GM18511 (cell line): ENCODE measurements around the gene PNLIPRP1.

Experiments
- ATAC-seq: cut with Tn5 transposase; IDR thresholded peaks from one replicate; pipeline ENCODE4 v1.9.1; 2021; ENCODE audit warnings: mild to moderate bottlenecking, moderate library complexity; ENCODE audit not compliant: unreplicated experiment

PNLIPRP1 gene

DNA sequence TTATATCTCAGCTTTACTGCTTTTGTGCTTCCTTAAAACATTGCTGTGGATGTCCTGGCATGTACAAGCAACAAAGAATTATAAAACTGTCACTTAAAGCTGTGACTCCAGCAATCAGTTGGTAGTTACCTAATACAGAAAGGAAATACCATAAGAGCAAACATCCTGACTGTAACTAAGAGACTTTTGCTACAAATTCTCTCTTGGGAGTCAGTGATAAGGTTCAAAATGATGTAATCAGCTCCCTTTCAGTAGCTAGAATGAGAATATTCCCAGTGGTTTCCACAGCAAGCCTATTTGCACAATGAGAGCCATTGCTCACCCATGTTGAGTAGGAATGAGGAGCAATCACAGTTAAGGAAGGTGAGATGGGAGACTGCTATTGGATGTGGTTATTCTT is 7.6 kb downstream of the PNLIPRP1 start:
- ATAC-seq, result no peak

DNA sequence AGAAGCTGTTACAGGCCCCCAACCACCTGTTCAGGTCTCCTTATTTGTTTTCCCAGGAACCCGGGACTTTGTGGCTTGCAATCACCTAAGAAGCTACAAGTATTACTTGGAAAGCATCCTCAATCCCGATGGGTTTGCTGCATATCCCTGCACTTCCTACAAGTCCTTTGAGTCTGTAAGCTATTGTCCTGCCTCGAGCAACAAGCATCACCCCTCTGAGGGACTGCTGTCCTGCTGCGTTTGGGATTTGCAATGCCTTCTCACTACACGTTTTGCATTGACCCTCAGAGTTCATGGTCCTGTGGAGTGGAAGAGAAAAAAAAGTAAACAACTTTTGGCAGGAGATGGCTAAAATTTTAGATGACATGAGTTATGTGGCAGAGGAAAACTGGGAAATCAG is 9.2 kb downstream of the PNLIPRP1 start:
- no peak for ATAC-seq

DNA sequence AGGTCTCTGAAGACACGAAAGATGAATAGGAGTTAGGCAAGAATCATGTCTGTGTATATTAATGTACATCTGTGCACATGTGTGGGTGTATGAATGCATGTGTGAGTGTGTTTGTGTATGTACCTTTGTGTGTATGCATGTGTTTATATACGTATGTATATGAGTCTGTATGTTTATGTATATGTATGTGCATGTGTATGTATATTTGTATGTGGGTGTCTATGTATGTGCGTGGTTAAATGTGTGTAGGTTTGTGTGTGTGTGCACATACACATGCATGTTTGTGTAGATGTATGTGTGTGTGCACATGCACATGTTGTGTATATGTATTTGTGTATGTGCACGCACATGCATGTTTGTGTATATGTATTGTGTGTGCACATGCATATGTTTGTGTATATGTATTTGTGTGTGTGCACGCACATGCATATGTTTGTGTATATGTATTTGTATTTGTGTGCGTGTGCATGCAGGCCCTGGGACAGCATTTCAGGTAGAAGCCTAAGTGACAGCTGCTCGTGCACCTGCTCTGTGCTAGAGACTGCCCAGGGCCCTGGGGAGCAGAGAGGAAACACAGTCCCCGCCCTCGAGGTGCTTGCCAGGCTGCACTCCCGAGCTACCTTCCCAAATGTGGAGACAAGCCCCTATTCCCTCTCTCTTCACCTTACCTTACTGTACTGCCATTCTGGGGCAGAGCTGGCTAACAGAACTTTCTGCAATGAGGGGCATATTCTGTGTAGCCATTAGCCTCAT is 12.1 kb downstream of the PNLIPRP1 start:
- ATAC-seq, result no peak

DNA sequence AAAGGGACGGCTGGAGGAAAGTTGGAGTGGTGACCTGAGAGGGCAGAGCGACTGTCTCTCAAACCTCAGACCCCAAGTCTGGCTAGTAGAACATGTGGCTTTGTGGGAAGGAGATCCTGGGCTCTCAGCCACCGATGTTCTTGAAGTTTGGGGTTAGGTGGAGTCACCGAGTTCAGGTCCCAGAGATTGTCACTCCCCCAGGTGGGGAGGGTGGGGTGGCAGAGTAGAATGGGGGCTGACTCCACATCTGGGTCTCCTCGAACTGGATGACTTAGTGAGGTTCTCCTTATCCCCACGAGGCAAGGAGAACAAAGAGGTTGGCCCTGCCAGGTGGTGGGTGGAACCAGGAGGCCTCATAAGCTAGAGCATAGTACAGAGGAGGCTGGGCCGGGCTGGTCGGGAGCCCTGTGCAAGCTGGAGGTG is 15.3 kb downstream of the PNLIPRP1 start:
- ATAC-seq, result no peak

DNA sequence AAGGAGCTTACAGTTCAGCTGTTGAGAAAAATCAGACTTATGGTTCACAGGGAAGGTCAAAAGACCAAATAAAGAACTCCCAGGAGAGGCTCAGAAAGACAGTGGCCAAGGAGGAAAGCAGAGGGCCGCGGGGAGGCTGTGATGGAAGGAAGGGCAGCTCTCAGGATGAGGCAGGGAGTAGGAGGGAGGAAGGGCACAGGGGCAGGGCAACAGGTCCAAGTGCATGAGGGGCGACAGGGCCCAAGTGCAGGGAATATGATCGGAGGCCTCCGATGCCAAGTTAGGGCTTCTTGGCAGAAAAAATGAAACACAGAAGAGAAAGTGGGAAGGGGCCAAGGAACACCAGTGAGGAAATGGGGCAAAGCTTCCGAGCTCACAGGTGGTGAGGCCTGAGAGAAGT is 16.6 kb downstream of the PNLIPRP1 start:
- no peak for ATAC-seq

DNA sequence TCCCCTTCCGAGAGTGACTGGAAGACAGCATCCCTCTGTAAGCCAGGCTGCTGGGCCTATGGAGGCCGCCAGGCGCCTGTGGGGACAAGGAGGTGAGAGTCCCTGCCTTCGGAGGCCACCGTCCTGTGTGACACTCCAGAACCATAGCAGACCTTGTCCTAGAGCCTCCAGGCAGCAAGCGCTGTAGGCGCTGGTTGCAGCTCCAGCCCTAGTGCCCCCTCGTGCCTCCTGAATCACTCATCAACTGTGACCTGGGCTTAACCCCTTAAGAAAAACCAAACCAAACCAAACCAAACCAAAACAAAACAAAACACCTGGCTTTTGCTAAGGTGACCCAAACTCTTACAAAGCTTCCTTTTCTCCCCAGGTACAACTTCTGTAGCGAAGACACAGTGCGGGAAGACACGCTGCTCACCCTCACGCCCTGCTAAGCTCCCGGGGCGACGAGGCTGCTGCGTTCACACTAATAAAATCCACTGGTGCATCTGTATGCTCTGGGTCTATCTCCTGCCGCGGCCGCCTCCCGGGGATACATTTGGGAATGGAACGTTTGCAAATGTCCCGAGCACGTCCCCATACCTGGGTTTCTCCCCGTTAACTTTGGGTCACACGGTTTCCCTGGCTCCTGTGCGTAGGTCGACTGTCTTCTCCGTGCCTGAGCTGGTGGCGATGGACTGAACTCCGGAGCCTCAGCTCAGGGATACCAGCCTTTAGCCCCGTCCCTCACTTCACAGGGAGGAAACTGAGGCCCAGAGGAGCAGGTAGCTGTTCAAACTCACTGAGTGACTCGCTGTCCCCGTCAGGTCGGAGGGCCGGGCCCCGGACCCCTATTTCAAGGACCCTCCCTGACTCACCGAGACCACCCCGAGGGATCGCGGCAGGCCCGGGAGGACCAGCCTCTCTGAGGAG is 18.2 kb downstream of the PNLIPRP1 start:
- ATAC-seq, result no peak

DNA sequence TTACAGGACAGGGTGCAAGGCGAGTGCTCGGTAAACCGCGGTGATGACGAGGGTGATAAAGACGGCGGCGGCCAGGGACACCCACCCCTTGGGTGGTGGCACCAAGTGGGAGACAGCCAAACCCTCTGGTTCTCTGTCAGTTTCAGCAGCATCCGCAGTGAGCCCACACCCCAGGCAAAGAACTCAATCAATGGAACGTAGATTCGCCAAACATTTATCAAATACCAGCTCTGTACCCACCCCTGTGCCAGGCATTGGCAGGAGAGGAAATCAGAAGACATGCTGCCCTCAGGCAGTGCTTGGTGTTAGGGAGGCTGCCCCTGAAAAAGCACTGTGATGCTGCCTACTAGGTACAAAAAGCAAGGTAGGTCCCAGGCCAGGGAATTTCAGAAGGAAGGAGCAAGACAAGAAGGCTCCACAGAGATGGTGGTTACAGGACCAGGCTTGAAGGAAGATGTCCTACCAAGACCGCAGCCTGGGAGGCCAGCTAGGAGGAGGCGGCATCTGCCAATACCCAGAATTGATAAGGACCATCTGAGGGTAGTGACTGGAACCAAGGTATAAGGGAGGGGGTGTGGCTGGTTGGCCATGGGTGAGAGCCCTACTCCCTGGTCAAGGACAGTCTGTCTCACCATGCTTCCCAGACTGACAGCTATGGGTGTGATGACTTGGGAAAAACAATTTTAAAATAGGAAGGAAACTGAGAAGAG is 19.8 kb downstream of the PNLIPRP1 start:
- no peak for ATAC-seq

DNA sequence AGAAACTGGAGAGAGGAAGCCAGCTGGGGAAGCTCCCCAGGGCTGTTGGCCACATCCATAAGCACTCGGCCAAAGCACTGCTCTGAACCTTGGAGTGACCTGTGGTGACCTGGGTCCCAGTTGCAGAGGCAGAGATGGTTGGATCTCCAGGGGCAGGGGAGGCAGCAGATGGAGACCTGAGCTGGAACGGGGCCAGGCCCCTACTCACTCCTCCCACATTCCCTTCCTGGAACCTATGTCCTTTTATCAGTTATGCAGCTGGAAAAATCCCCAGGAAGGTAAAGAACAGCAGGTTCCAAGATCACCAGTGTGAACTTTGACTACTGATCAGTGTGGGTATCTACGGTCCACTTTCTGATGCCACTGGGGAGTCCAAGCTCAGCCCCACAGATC is 20.4 kb downstream of the PNLIPRP1 start:
- no peak for ATAC-seq

DNA sequence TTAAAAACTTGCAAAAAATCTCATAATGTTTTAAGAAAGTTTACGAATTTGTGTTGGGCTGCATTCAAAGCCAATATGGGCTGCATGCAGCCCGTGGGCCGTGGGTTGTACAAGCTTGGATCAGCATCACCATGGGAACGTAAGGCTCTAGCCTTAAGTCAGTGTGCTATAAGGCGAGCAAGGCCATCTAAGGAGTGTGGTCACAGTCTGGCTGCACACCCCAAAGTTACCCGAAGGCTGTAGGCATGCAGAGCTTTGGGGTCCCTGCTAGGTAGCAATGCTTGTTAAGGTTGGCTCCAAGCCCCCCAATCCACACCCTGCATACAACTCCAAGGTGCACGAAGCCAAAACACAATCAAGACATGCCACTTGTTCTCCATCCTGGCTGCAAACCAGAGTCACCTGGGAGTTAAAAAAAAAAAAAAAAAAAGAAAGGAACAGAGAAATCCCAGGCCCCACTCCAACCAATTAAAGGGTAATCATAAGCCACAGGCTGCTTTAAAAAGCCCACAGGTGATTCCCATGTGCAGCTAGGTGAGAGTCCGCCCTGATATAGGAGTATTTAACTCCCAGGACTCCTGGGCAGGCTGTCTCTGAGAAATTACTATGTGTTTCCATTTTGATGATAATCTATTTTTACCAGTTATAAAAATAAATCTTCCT is 21.5 kb downstream of the PNLIPRP1 start:
- ATAC-seq, result no peak

DNA sequence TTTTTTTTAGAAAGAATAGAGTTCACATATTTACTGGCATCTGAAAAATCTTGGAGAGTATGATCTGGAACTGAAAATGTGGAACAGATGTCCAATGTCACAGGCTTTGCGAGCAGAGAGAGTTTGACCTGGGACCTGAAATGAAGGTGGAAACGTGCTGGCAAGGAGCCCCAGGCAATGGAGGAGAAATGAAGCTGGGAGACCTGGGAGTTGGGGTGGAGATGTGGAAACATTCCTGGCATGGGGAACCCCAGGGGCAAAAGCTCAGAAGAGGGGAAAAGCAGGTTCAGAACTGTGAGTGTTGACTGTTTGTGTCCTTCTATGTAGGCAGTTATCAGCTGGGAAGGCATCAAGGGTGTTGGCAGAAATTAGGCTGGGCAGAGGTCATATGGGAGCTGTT is 22.7 kb downstream of the PNLIPRP1 start:
- no peak for ATAC-seq

DNA sequence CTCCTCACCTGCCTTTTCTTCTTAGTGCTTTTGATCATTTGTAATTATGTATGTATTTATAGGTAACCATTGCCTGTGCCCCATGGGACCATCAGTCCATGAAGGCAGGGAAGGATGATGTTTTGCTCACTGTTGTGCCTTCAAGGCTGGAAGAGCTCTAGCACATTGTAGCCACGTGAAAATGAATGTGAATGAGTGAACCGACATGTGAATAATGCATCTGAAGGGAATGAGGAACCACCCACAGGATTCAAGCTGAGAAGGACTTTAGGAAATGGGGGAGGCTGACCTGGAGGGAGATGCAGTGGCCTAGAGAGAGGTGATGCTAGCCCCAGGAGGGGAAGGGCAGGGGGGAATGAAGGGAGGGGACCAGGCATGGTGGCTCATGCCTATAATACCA is 24.0 kb downstream of the PNLIPRP1 start:
- no peak for ATAC-seq

DNA sequence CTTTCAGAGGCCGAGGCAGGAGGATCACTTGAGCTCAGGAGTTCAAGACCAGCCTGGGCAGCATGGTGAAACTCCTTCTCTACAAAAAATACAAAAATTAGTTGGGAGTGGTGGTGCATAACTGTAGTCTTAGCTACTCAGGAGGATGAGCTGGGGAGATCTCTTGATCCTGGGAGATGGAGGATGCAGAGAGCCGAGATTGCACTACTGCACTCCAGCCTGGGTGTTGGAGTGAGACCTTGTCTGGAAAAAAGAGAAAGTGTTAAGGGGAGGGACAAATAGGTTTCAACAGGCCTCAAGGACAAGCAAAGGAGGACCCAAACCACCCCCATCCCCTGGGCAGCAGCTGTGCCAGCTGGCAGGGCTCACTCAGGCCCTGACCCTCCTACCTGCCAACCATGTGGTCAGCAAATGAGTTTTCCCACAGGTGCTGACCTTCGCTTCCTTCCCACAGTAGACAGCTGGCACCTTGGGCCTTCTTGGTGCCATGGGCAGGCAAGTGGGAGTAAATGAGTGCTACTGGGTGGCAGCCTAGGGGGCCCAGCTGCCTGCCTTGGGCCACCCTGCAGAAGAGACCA is 24.5 kb downstream of the PNLIPRP1 start:
- ATAC-seq, result no peak

DNA sequence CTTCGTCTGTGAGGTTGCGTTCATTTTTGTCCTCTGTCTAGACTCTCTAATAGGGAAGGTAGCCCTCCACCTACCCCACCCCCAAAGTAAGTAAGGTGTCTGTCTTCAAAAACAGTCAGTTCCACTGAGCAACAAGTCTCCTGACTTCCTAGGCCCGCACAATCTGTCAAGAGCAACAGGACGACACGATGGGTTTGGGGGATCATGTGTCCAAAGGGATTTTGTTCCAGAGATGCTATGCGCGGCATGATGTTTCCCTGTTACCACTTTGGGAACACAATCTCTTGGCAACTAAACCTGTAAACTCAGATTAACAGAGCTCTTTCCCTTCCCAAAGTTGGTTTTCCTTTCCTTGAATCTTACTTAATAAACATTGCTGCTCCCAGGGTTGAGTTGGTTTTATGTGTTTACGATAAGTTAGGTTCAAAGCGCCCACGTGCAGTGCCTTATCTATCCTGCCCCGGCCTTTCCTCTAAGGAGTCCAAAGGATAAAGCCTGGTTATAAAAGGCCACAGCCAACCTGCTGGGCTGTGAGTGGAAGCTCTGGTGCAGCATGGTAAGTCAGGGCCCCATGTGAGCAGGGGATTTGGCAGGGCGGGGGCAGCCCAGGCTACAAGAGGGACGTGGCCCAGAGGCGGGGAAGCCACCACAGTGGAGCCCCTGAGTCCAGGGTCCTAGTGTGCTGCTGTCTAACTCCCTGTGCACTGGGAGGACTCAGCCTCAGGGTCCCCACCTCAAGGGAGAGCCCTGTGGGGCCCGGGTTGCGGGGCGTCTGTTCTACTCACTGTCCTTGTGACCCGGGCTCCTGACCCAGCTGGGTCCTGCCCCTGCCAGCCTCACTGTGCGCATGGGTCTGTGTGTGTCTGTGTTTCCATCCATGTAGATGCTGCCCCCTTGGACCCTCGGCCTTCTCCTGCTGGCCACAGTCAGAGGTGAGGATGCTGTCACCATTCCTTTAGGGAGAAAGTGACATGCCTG is 30.0 kb downstream of the PNLIPRP1 start, which contains the start of gene PNLIPRP2:
Gene PNLIPRP2 (plus strand): TSS at position 531 of the 978 bp plus-strand sequence.
- no peak for ATAC-seq

DNA sequence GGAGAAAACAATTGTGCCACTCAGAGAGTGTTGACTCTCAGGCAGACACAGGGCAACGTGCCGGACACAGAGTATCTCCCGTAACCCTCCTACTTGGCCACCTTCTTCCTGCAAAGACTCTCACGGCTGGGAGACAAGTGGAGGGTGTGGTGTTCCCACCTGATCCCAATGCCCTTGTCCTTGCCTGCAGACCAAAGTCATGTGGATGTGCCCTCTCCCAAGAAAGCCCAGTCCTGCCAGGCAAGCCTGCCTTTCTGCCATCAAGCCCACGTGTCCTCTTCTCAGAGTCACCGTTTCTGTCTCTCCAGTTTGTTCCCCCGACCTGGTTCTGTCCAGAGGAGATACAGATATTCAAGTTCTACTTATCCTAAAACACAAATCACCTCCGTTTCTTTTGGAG is 30.7 kb downstream of the PNLIPRP1 start:
- no peak for ATAC-seq

DNA sequence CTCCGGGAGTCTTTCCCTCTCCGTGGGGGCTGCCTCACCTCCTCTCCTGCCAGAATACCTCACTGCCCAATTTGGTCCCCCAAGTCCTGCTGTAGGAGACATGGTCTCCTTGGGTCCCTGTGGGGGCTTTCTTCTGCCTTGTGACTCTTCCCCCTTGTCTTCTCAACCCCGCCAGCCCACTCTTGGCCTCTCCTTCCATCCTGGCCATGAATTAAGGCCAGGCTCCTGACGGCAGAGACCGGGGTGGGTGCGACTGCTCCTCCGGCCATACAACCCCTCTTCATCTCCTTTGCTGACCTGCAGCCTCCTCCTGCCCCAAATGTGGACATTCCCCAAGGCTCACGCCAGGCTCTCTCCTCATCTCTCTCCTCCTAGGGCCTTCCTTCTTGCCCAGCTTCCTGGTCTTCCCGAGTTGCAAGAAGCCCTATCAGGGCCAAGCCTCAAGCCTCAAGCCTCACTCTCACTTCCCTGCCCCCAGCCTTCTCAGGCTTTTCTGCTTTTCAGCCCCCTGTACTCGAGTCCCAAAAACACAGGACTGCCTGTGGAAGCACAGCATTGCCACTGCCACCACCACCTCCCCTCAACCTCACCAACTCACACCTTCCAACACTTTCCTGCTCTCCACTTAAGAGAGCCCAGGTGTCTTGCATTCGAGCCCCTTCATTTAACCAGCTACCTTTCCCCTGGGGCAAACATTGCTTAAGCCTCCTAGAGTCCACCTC is 31.3 kb downstream of the PNLIPRP1 start:
- no peak for ATAC-seq

DNA sequence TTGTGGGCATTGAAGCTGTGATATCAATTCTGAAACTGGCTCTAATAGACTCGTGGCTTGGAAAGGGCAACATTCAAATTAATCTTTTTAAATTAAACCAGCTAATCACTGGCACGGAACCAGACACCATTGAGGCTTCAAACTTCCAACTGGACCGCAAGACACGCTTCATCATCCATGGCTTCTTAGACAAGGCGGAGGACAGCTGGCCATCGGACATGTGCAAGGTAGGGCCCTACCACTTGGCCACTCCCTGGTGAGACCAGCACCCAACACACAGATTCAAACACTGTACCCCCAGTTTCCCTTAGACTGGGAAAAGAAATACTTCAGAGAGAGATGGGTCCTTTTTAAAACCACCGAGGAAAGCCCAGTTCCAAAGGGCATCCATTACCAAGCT is 35.1 kb downstream of the PNLIPRP1 start:
- no peak for ATAC-seq

DNA sequence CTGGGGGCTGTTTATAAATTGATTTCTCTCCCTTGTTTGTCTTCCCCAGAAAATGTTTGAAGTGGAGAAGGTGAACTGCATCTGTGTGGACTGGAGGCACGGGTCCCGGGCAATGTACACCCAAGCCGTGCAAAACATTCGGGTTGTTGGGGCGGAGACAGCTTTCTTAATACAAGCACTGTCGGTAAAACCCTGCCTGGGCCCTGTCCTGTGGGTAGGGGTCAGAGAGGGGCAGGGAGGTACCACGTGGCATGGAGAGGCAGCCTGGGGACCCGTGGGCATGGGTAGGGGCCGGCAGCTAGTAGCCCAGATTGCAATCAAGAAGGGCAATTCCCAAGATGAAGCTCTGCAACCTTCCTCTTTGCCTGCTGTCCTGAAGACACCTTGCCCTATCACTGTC is 36.1 kb downstream of the PNLIPRP1 start:
- no peak for ATAC-seq

DNA sequence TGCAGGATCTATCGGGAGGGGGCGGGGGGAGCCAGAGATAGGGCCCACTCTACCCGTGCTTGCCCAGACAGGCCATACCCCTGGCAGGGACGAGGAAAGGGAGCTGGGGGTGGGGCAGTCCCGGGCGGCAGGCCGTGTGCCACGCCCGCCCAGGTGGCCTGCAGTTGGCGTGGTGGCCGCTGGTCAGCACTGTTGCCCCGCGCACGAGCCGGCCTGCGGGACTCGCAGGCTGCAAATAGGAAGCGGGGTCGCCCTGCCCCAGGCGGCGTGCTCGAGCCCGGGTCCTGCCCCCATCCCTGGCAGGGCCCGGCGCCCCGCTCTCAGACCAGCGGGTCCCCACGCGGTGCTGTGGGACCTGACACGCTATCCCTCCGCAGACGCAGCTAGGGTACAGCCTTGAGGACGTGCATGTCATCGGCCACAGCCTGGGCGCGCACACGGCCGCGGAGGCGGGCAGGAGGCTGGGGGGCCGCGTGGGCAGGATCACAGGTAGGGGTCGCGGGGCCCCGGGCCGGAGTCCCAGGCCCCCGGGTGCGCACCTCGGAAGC is 36.7 kb downstream of the PNLIPRP1 start:
- ATAC-seq, result no peak
